ENCODE data around the gene AIPL1. TPM values are rescaled to one million over a fixed set of nuclear protein-coding genes. Genes with fewer than 3 reads are reported as not detected.
A peak's percentile ranks its signal among the peaks of the same experiment; 100 is the strongest.

The AIPL1 gene
- total and polyA plus RNA-seq, 2 donors from 2014 or later = not detected

- intact Hi-C loops (cut with DNase I) = no loop called here
- no peak for TF ChIP-seq CTCF (IDR thresholded peaks at IDR 0.05; ENCODE audit: borderline replicate concordance, extremely low read depth, insufficient read depth)
- no peaks in the 10 kb centered on the region for H3K9me3 ChIP-seq (ENCODE audit: control insufficient read depth in 2 of 3, insufficient read depth in 1 of 3, low read length in 3 of 3)
- FAIRE-seq (no peak), DNase-seq (peak in 2 of 5 donors; percentile 51 to 87)
- peak overlapping the region in 1 of 2 donors; percentile 43 for H3K27ac ChIP-seq (ENCODE audit: low read depth in 2 of 2, low read length in 2 of 2)
- H3K9ac ChIP-seq (ENCODE audit: low read length in 3 of 3) = no peak overlapping the region
- H3K4me1 ChIP-seq (ENCODE audit: control insufficient read depth in 2 of 3, insufficient read depth in 2 of 3, low read depth in 1 of 3, low read length in 3 of 3) = peaks cover 0 to 5% (median 0%) of the 10 kb centered on the region in 3 donors
- peaks cover 0 to 4% (median 0%) of the 10 kb centered on the region in 3 donors for H3K36me3 ChIP-seq (ENCODE audit: control insufficient read depth in 2 of 3, insufficient read depth in 3 of 3, low read length in 3 of 3)
- H3K27me3 ChIP-seq (ENCODE audit: control insufficient read depth, insufficient read depth, low read length) = no peaks in the 10 kb centered on the region
- no peak overlapping the region for H3K4me3 ChIP-seq (ENCODE audit: low read length in 3 of 3)
These were observed 23.0 kb upstream of the AIPL1 start for GRCh38 chr17:6457688-6458459.

DNA sequence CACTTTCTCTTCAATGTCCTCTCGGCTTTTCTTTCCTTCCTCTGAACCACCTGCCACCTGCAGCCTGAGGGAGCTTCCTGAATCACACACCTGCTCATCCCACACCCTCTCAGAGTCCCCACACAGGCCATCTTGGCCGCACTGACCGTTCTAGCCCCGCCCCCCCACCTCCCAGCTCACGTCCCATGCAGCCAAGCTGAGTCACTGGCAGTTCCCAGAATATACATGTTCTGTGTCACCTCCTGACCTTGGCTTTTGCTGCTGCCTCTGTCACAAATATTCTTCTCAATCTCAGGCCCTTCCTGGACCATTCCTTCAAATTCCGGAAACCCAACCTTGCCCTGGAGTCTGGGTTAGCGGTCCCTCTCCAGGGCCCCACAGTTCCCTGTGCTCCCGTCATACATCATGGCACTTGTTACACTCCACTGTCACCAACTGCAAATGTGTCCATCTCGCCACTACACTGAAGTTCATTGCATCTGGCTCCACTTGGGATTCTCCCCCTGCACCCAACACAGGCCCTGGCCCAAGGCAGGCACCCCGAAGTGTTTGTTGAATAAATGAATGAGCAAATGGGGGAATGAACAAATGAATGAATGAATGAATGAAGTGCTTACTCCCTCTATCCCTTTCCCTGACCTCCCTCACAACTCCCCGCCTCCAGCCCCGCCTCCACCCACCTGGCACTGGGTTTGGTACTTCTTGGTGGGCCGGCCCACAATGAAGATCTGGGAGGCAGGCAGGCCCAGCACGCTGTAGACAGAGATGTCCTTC is 22.2 kb upstream of the AIPL1 start:
- Histone ChIP-seq H3K27me3 (ENCODE audit: control insufficient read depth, insufficient read depth, low read length) (no peaks in the 10 kb centered on the region), H3K27ac (ENCODE audit: low read depth in 2 of 2, low read length in 2 of 2) (no peak overlapping the region), H3K9ac (ENCODE audit: low read length in 3 of 3) (no peak overlapping the region), H3K4me1 (ENCODE audit: control insufficient read depth in 2 of 3, insufficient read depth in 2 of 3, low read depth in 1 of 3, low read length in 3 of 3) (peaks cover 0 to 5% (median 0%) of the 10 kb centered on the region in 3 donors), H3K36me3 (ENCODE audit: control insufficient read depth in 2 of 3, insufficient read depth in 3 of 3, low read length in 3 of 3) (peaks cover 0 to 4% (median 0%) of the 10 kb centered on the region in 3 donors), H3K4me3 (ENCODE audit: low read length in 3 of 3) (no peak overlapping the region), H3K9me3 (ENCODE audit: control insufficient read depth in 2 of 3, insufficient read depth in 1 of 3, low read length in 3 of 3) (no peaks in the 10 kb centered on the region)
- intact Hi-C loops (cut with DNase I) = no loop called here
- peak in 1 of 5 donors; percentile 90 for DNase-seq
- no peak for TF ChIP-seq CTCF (IDR thresholded peaks at IDR 0.05; ENCODE audit: borderline replicate concordance, extremely low read depth, insufficient read depth)
- no peak for FAIRE-seq

DNA sequence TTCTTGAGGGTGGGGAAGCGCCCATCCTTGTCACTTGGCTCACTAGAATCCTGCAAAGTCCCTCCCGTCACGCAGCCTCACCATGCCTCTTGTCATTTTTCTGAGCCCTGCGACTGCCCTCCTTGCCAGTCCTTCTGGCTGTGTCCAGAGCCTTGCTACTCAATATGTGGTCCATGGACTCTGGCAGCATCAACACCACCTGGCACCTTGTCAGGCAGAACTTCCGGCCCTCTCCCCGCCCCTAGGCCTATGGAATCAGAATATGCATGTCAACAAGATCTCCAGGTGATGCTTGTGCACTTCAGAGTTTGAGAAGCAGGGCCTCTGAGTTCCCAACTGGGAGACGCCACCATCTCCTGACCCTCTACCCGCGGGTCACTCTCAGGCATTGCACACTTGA is 21.4 kb upstream of the AIPL1 start:
- no peak for FAIRE-seq
- no peak overlapping the region for H3K27ac ChIP-seq (ENCODE audit: low read depth in 2 of 2, low read length in 2 of 2)
- peaks cover 0 to 5% (median 0%) of the 10 kb centered on the region in 3 donors for H3K4me1 ChIP-seq (ENCODE audit: control insufficient read depth in 2 of 3, insufficient read depth in 2 of 3, low read depth in 1 of 3, low read length in 3 of 3)
- peak in 1 of 5 donors; percentile 61 for DNase-seq
- H3K9ac ChIP-seq (ENCODE audit: low read length in 3 of 3) = no peak overlapping the region
- no peak for TF ChIP-seq CTCF (IDR thresholded peaks at IDR 0.05; ENCODE audit: borderline replicate concordance, extremely low read depth, insufficient read depth)
- H3K27me3 ChIP-seq (ENCODE audit: control insufficient read depth, insufficient read depth, low read length) = no peaks in the 10 kb centered on the region
- intact Hi-C loops (cut with DNase I) = no loop called here
- H3K4me3 ChIP-seq (ENCODE audit: low read length in 3 of 3) = no peak overlapping the region
- no peaks in the 10 kb centered on the region for H3K9me3 ChIP-seq (ENCODE audit: control insufficient read depth in 2 of 3, insufficient read depth in 1 of 3, low read length in 3 of 3)
- peaks cover 0 to 4% (median 0%) of the 10 kb centered on the region in 3 donors for H3K36me3 ChIP-seq (ENCODE audit: control insufficient read depth in 2 of 3, insufficient read depth in 3 of 3, low read length in 3 of 3)

Data from kidney (tissue), 14 donors.